HFFc6 (cell line): ENCODE measurements around the gene DSTYK. TPM values are rescaled to one million over a fixed set of nuclear protein-coding genes. Genes with fewer than 3 reads are reported as not detected.
A peak's percentile ranks its signal among the peaks of the same experiment; 100 is the strongest.

Experiments used
- DNase-seq: peaks from one replicate; pipeline ENCODE4 v3.0.0-alpha.2; 2018
- H3K27ac Mint-ChIP-seq: 2 replicates; pipeline ENCODE4 v1.8.0; 2020; ENCODE audit warnings: mild to moderate bottlenecking, mixed read lengths
- H3K27me3 Mint-ChIP-seq: 2 replicates; pipeline ENCODE4 v1.8.0; 2021; ENCODE audit warnings: mild to moderate bottlenecking, moderate library complexity, mixed read lengths; ENCODE audit not compliant: insufficient read depth
- H3K36me3 Mint-ChIP-seq: 2 replicates; pipeline ENCODE4 v1.8.0; 2021; ENCODE audit warnings: low read depth, mixed read lengths
- H3K4me1 Mint-ChIP-seq: 2 replicates; pipeline ENCODE4 v1.8.0; 2020; ENCODE audit warnings: low read depth, mixed read lengths
- H3K4me3 Mint-ChIP-seq: 2 replicates; pipeline ENCODE4 v1.8.0; 2020; ENCODE audit warnings: mild to moderate bottlenecking, moderate library complexity, mixed read lengths
- H3K9me3 Mint-ChIP-seq: 2 replicates; pipeline ENCODE4 v1.8.0; 2020; ENCODE audit warnings: mild to moderate bottlenecking, mixed read lengths
- CTCF ChIP-seq: fragments of 200-600 bp; sonication (generic); IDR thresholded peaks from 2 replicates; pipeline ENCODE4 v1.5.0; 2021; ENCODE audit warnings: antibody characterized with exemption, mild to moderate bottlenecking
- long read RNA-seq: library from polyadenylated mRNA; unstranded; transcript quantifications from one replicate; pipeline ENCODE4 v2.0.0, GENCODE V29; 2019
- total RNA-seq, 6 experiments: library from RNA; stranded (reverse); fragmentation: NEBNext Ultra II Directional; extraction: Animal tissue kit (Norgen Biotek cat#: 25700); gene quantifications; 2 replicates in 1 of 6; 3 replicates in 5 of 6; pipeline ENCODE4 v1.2.3, GENCODE V29; 2021

The DSTYK gene
- total RNA-seq: 10 to 100 TPM; 13.1 to 17.5 (median 13.9) TPM
- long read RNA-seq, full-length matches to known transcripts: 8 of 28 reads
- long read RNA-seq, partial matches to known transcripts: 6 of 28 reads
- long read RNA-seq, other reads (novel, unspliced or antisense): 14 of 28 reads

GRCh38 chr1:205211169-205211838 is at the start of gene DSTYK:
TSS of gene DSTYK (minus strand) at chr1:205211702. CDS start at chr1:205211535, 167 bp downstream.
- peak within 1 kb of the TSS; percentile 96 for H3K4me3 Mint-ChIP-seq
- no peak; the same call in 1 of the 2 replicates for TF ChIP-seq CTCF
- peak; percentile 95 for DNase-seq

GRCh38 chr1:205259998-205260397 is 48.5 kb upstream of the DSTYK start:
- peak overlapping the region; percentile 94; the same call in 1 of the 2 replicates for H3K27ac Mint-ChIP-seq
- no peaks in the 10 kb centered on the region for H3K9me3 Mint-ChIP-seq
- no peak overlapping the region for H3K4me3 Mint-ChIP-seq
- no peak for DNase-seq
- no peak for TF ChIP-seq CTCF
- H3K27me3 Mint-ChIP-seq: peaks cover 1% of the 10 kb centered on the region
- H3K4me1 Mint-ChIP-seq: peaks cover 69% of the 10 kb centered on the region
- no peaks in the 10 kb centered on the region for H3K36me3 Mint-ChIP-seq

More at GRCh38 chr1:205211169-205211838, at the start of gene DSTYK:
- H3K4me1 Mint-ChIP-seq: peaks cover 40% of the 10 kb centered on the region
- H3K36me3 Mint-ChIP-seq: no peaks in the 10 kb centered on the region
- no peaks in the 10 kb centered on the region for H3K9me3 Mint-ChIP-seq
- peak within 1 kb of the TSS; percentile 91 for H3K27ac Mint-ChIP-seq
- H3K27me3 Mint-ChIP-seq: peaks cover 7% of the 10 kb centered on the region

- Mint-ChIP-seq H3K36me3 (no peaks in the 10 kb centered on the region), H3K27me3 (peaks cover 1% of the 10 kb centered on the region), H3K27ac (peak overlapping the region; percentile 94), H3K4me3 (peak overlapping the region; percentile 43), H3K4me1 (peaks cover 69% of the 10 kb centered on the region), H3K9me3 (no peaks in the 10 kb centered on the region)
- no peak for TF ChIP-seq CTCF
- no peak for DNase-seq
These were observed 47.9 kb upstream of the DSTYK start for GRCh38 chr1:205259324-205259832.

- H3K27me3 Mint-ChIP-seq: peaks cover 1% of the 10 kb centered on the region
These were observed 47.2 kb upstream of the DSTYK start for GRCh38 chr1:205258719-205259118.

GRCh38 chr1:205258261-205258691 is 46.8 kb upstream of the DSTYK start:
- no peak overlapping the region for H3K4me3 Mint-ChIP-seq
- no peak for DNase-seq
- H3K36me3 Mint-ChIP-seq: no peaks in the 10 kb centered on the region
- H3K27me3 Mint-ChIP-seq: peaks cover 1% of the 10 kb centered on the region
- H3K9me3 Mint-ChIP-seq: no peaks in the 10 kb centered on the region
- peak overlapping the region; percentile 94 for H3K27ac Mint-ChIP-seq
- H3K4me1 Mint-ChIP-seq: peaks cover 62% of the 10 kb centered on the region
- TF ChIP-seq CTCF: no peak

More at GRCh38 chr1:205258719-205259118, 47.2 kb upstream of the DSTYK start:
- no peak for TF ChIP-seq CTCF
- H3K36me3 Mint-ChIP-seq: no peaks in the 10 kb centered on the region
- peak; percentile 31 for DNase-seq
- no peak overlapping the region for H3K4me3 Mint-ChIP-seq
- H3K9me3 Mint-ChIP-seq: no peaks in the 10 kb centered on the region
- H3K27ac Mint-ChIP-seq: peak overlapping the region; percentile 94
- H3K4me1 Mint-ChIP-seq: peaks cover 67% of the 10 kb centered on the region
